H1 (cell line): ENCODE results near the gene SLC4A9. TPM values are rescaled to one million over a fixed set of nuclear protein-coding genes. Genes with fewer than 3 reads are reported as not detected.

ENCODE experiments used
- CTCF ChIA-PET: fragments of 300-600 bp; sonication (Branson Sonifier 250); formaldehyde crosslinking; loops from one replicate; lab custom pipeline; 2021; ENCODE audit not compliant: partially characterized antibody; lab: Charles Lee
- POLR2A ChIA-PET: fragments of 300-600 bp; sonication (Branson Sonifier 250); formaldehyde crosslinking; loops from one replicate; lab custom pipeline; 2021; ENCODE audit warnings: inconsistent platforms; ENCODE audit not compliant: partially characterized antibody; lab: Charles Lee
- DNase-seq, 2 experiments: peaks; one replicate each; pipeline versions ENCODE4 v3.0.0 to v3.0.0-alpha.2; 2010 to 2022; ENCODE audit warnings: low spot score in 2 of 2, low read depth in 1 of 2, mixed read lengths in 1 of 2
- FAIRE-seq: peaks from 2 replicates; lab custom pipeline; 2011; peaks lifted over from hg19 to GRCh38; lab: Jason Lieb, UNC
- H2AFZ ChIP-seq: 2 replicates; pipeline ENCODE4 v1.8.1; 2012; ENCODE audit warnings: low read length, inconsistent platforms
- H2AK5ac ChIP-seq: 2 replicates; pipeline ENCODE4 v1.6.1; 2013; ENCODE audit warnings: low read depth, low read length
- H2BK120ac ChIP-seq: replicated peaks from 2 replicates; pipeline ENCODE3; 2013; ENCODE audit warnings: low read depth, low read length, inconsistent platforms
- H2BK12ac ChIP-seq: 2 replicates; pipeline ENCODE4 v1.6.1; 2013; ENCODE audit warnings: low read depth, low read length
- H2BK15ac ChIP-seq: 2 replicates; pipeline ENCODE4 v1.6.1; 2013; ENCODE audit warnings: low read length
- H2BK20ac ChIP-seq: 2 replicates; pipeline ENCODE4 v1.6.1; 2013; ENCODE audit warnings: low read length
- H2BK5ac ChIP-seq: 2 replicates; pipeline ENCODE4 v1.6.1; 2013; ENCODE audit warnings: low read depth, low read length
- H3K14ac ChIP-seq: 2 replicates; pipeline ENCODE4 v1.6.1; 2013; ENCODE audit warnings: inconsistent platforms; ENCODE audit not compliant: insufficient read length
- H3K18ac ChIP-seq: 2 replicates; pipeline ENCODE4 v1.6.1; 2013; ENCODE audit warnings: low read length; ENCODE audit errors: extremely low read depth
- H3K23ac ChIP-seq: 2 replicates; pipeline ENCODE4 v1.6.1; 2013; ENCODE audit warnings: inconsistent platforms; ENCODE audit not compliant: insufficient read length
- H3K23me2 ChIP-seq: 2 replicates; pipeline ENCODE4 v1.6.1; 2013; ENCODE audit warnings: low read depth, low read length
- H3K27ac ChIP-seq: 2 replicates; pipeline ENCODE4 v1.6.1; 2011; ENCODE audit warnings: low read depth, low read length, inconsistent platforms
- H3K27me3 ChIP-seq, 4 experiments: replicated peaks in 1 of 4; 1 replicate in 1 of 4; 2 replicates in 3 of 4; pipeline versions ENCODE4 v1.6.1 to v1.8.1; 2011 to 2013; ENCODE audit warnings: low read length in 3 of 4, mild to moderate bottlenecking in 3 of 4, inconsistent platforms in 2 of 4, mixed read lengths in 2 of 4, moderate library complexity in 1 of 4; ENCODE audit not compliant: control insufficient read depth in 3 of 4, insufficient read depth in 3 of 4; ENCODE audit errors: extremely low read depth in 1 of 4
- H3K36me3 ChIP-seq, 4 experiments: 2 replicates each; pipeline versions ENCODE4 v1.6.1 to v1.8.1; 2011 to 2013; ENCODE audit warnings: mild to moderate bottlenecking in 4 of 4, low read length in 3 of 4, moderate library complexity in 2 of 4, control low read depth in 1 of 4, inconsistent platforms in 1 of 4; ENCODE audit not compliant: insufficient read depth in 4 of 4, control insufficient read depth in 2 of 4
- H3K4ac ChIP-seq: replicated peaks from 2 replicates; pipeline ENCODE3; 2013; ENCODE audit warnings: low read length, low read depth, mixed read lengths, inconsistent platforms; ENCODE audit not compliant: insufficient read length
- H3K4me1 ChIP-seq, 4 experiments: replicated peaks in 1 of 4; 1 replicate in 1 of 4; 2 replicates in 3 of 4; pipeline versions ENCODE4 v1.6.1 to v1.8.1; 2011 to 2013; ENCODE audit warnings: low read length in 3 of 4, inconsistent platforms in 2 of 4, mixed read lengths in 1 of 4; ENCODE audit not compliant: insufficient read depth in 4 of 4, control insufficient read depth in 3 of 4
- H3K4me2 ChIP-seq, 2 experiments: 2 replicates each; pipeline versions ENCODE4 v1.6.1 to v1.8.1; 2011 to 2013; ENCODE audit warnings: low read depth in 2 of 2, low read length in 2 of 2, control low read depth in 1 of 2, inconsistent platforms in 1 of 2, mild to moderate bottlenecking in 1 of 2; ENCODE audit not compliant: insufficient read depth in 1 of 2
- H3K4me3 ChIP-seq, 4 experiments: fragments of 200-600, 300-600 bp in 1 of 4; sonication (generic), shearing (Covaris generic), sonication (Bioruptor Twin) in 1 of 4; 2 replicates each; pipeline versions ENCODE4 v1.5.1 to v1.8.1; 2011 to 2016; ENCODE audit warnings: low read length in 4 of 4, low read depth in 3 of 4, control low read depth in 2 of 4, inconsistent platforms in 2 of 4, mild to moderate bottlenecking in 2 of 4, mixed read lengths in 1 of 4, moderate library complexity in 1 of 4; ENCODE audit not compliant: insufficient read depth in 2 of 4; ENCODE audit errors: extremely low read depth in 1 of 4
- H3K56ac ChIP-seq: replicated peaks from 2 replicates; pipeline ENCODE3; 2013; ENCODE audit warnings: low read depth, mild to moderate bottlenecking, mixed read lengths, low read length, inconsistent platforms; ENCODE audit not compliant: insufficient read length
- H3K79me1 ChIP-seq: 2 replicates; pipeline ENCODE4 v1.6.1; 2013; ENCODE audit warnings: low read depth, low read length, control low read depth
- H3K79me2 ChIP-seq, 2 experiments: 2 replicates each; pipeline versions ENCODE4 v1.6.1 to v1.8.1; 2012 to 2013; ENCODE audit warnings: low read length in 2 of 2, mild to moderate bottlenecking in 2 of 2, inconsistent platforms in 1 of 2; ENCODE audit not compliant: insufficient read depth in 2 of 2, control insufficient read depth in 1 of 2
- H3K9ac ChIP-seq, 4 experiments: replicated peaks in 1 of 4; 1 replicate in 1 of 4; 2 replicates in 3 of 4; pipeline versions ENCODE4 v1.6.1 to v1.8.1; 2011 to 2013; ENCODE audit warnings: low read depth in 3 of 4, low read length in 3 of 4, control low read depth in 2 of 4, mild to moderate bottlenecking in 2 of 4, moderate library complexity in 2 of 4, inconsistent platforms in 1 of 4; ENCODE audit errors: extremely low read depth in 1 of 4
- H3K9me3 ChIP-seq, 2 experiments: 2 replicates each; pipeline versions ENCODE4 v1.6.1 to v1.8.1; 2012 to 2013; ENCODE audit warnings: mild to moderate bottlenecking in 2 of 2, moderate library complexity in 2 of 2, control low read depth in 1 of 2, inconsistent platforms in 1 of 2, low read depth in 1 of 2, low read length in 1 of 2, mixed read lengths in 1 of 2; ENCODE audit not compliant: insufficient read depth in 2 of 2
- H4K20me1 ChIP-seq, 2 experiments: replicated peaks in 1 of 2; 2 replicates each; pipeline versions ENCODE3 to v1.8.1; 2011 to 2013; ENCODE audit warnings: inconsistent platforms in 2 of 2, low read length in 2 of 2, mild to moderate bottlenecking in 1 of 2; ENCODE audit not compliant: insufficient read depth in 2 of 2, control insufficient read depth in 1 of 2
- H4K5ac ChIP-seq: 2 replicates; pipeline ENCODE4 v1.6.1; 2013; ENCODE audit warnings: low read length, low read depth, mixed read lengths, inconsistent platforms; ENCODE audit not compliant: insufficient read length
- H4K8ac ChIP-seq: 2 replicates; pipeline ENCODE4 v1.8.0; 2013; ENCODE audit warnings: mild to moderate bottlenecking, moderate library complexity, low read length, inconsistent platforms; ENCODE audit not compliant: insufficient read depth; ENCODE audit errors: extremely low read depth
- H4K91ac ChIP-seq: replicated peaks from 2 replicates; pipeline ENCODE3; 2013; ENCODE audit warnings: low read length, mixed read lengths, inconsistent platforms; ENCODE audit not compliant: insufficient read length
- ATF3 ChIP-seq: IDR thresholded peaks from 2 replicates; pipeline ENCODE4 v1.6.1; 2011; ENCODE audit warnings: low read depth, mild to moderate bottlenecking, low read length; ENCODE audit not compliant: insufficient read depth
- CEBPB ChIP-seq: IDR thresholded peaks from 2 replicates; pipeline ENCODE4 v1.6.1; 2012; ENCODE audit warnings: low read depth, low read length
- WGBS, 2 experiments: shearing (Covaris generic) in 1 of 2; methylation state at CpG; one replicate each; pipeline versions ENCODE4 v1.1.6 to v1.1.7; 2013 to 2015; ENCODE audit warnings: low lambda C conversion rate in 2 of 2, mixed read lengths in 2 of 2, inconsistent platforms in 1 of 2, low coverage in 1 of 2, missing lambda C conversion rate in 1 of 2; ENCODE audit not compliant: insufficient replicate concordance in 2 of 2, insufficient coverage in 1 of 2, insufficient read length in 1 of 2; ENCODE audit errors: extremely low coverage in 1 of 2, missing lambda C conversion rate in 1 of 2; 5-methylcytosine and 5-hydroxymethylcytosine counted together
- polyA plus RNA-seq, 7 experiments: library from polyadenylated mRNA; depleted of rRNA in 3 of 7; stranded (reverse) in 5 of 7; unstranded in 2 of 7; fragments of >200 nt in 5 of 7; fragments of 200-250 nt in 2 of 7; gene quantifications; 1 replicate in 5 of 7; 2 replicates in 1 of 7; 4 replicates in 1 of 7; pipeline versions ENCODE4 v1.2.1 to v1.2.3, GENCODE V29; 2011 to 2013; ENCODE audit warnings: missing spikeins in 2 of 7, mixed read lengths in 2 of 7
- total RNA-seq: library from RNA; stranded (reverse); fragmentation: NEBNext Ultra II Directional; extraction: Animal tissue kit (Norgen Biotek cat#: 25700); gene quantifications from 2 replicates; pipeline ENCODE4 v1.2.1, GENCODE V29; 2021

The SLC4A9 gene
- total and polyA plus RNA-seq, 2 of the 8 experiments (the other 6 are each of a cell fraction or from before 2014, with no cell fraction given): 0.15 to 0.28 TPM

GRCh38 chr5:140328036-140328764 is 31.8 kb upstream of the SLC4A9 start:
- Histone ChIP-seq H3K4me1 (peaks cover 0 to 5% (median 0%) of the 10 kb centered on the region in 4 experiments; a peak in 3 of 7 replicates), H4K91ac (no peak overlapping the region), H2BK120ac (no peak overlapping the region), H2AK5ac (no peak overlapping the region), H3K23ac (no peak overlapping the region), H2AFZ (peak overlapping the region; percentile 89; the same call in 1 of the 2 replicates), H3K79me2 (no peaks in the 10 kb centered on the region), H2BK20ac (no peak overlapping the region), H3K4me2 (no peak overlapping the region), H3K36me3 (0 out of 8 replicates have a peak, but pooled peaks cover 0 to 2% (median 0%) of the 10 kb centered on the region in 4 experiments), H3K23me2 (no peaks in the 10 kb centered on the region), H2BK5ac (no peak overlapping the region), H3K27ac (no peak overlapping the region), H4K20me1 (no peaks in the 10 kb centered on the region), H4K8ac (no peak overlapping the region), H3K27me3 (no peaks in the 10 kb centered on the region), H2BK15ac (no peak overlapping the region), H3K4ac (no peak overlapping the region), H3K14ac (no peak overlapping the region), H4K5ac (no peak overlapping the region), H2BK12ac (no peak overlapping the region), H3K56ac (no peak overlapping the region), H3K79me1 (no peaks in the 10 kb centered on the region), H3K9ac (no peak overlapping the region), H3K9me3 (no peaks in the 10 kb centered on the region), H3K4me3 (no peak overlapping the region), H3K18ac (no peak overlapping the region; the same call in 1 of the 2 replicates)
- 84% methylated on average over 8 of the region's 8 CpGs; no CpG with 5 or more reads in 1 of the 2 experiments for WGBS, 2 experiments
- ChIA-PET POLR2A (interaction anchor here (0.6 to 3.2 kb wide), 3 partner anchors 8 to 25 kb away, joined by 3 to 13 read pairs (median 11); partner anchors contain the start of genes HBEGF and PFDN1), CTCF (interaction anchor here (0.8 to 14.2 kb wide), 7 partner anchors 10 to 86 kb away, joined by 3 to 102 read pairs (median 4); partner anchors contain the start of gene HBEGF)
- no peak for TF ChIP-seq ATF3
- peak; percentile 85 for TF ChIP-seq CEBPB
- no peak for DNase-seq
- FAIRE-seq: no peak
